GM19452 (cell line): ENCODE data around the gene SGMS1.
A peak's percentile ranks its signal among the peaks of the same experiment; 100 is the strongest.

Source experiments
- ATAC-seq: cut with Tn5 transposase; IDR thresholded peaks from one replicate; pipeline ENCODE4 v1.9.1; 2021; ENCODE audit not compliant: unreplicated experiment

Gene SGMS1

DNA sequence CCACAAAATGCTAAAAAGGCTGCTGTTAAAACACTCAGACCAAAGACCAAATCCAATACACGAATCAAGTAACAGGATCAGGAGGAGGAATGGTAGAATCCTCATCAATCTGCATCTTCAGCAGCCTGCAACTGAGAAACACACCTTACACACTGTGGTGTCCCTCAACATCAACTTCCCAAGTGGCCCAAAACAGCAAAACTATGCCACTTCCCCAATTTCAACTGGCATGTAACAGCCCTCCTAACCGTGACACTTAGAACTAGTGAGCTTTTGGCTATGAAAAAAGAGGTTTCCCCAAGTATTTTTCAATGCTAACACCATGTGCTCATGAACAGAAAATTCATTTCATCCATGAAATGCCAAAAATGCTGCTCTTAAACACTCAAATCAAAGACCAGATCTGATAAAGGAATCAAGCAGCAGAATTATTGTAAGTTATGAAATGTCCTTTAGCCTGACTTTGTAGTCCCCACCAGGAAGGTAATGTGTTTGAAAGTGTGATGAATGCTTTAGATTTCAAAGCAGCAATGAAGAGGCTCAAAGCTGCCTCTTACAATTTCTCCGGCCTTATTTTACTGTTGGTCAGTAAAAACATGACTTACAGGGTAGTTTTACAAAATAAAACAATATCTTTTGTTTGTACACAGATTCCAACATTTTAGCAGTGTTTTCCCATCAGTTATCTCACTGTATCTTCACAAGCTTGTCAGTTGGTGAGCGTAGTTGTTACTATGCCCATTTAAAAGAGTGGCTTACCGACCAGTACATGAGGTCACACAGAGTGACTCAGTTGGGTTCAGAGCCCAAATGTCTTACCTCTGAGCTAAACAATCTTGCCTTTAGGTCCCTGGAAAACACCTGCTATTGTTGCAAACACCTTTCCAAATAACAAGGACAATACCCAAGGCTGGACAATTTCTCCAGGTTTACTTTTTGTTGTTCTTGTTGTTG is 306.8 kb downstream of the SGMS1 start:
- ATAC-seq: no peak

GRCh38 chr10:50316174-50316573 is 307.6 kb downstream of the SGMS1 start:
- ATAC-seq: no peak

DNA sequence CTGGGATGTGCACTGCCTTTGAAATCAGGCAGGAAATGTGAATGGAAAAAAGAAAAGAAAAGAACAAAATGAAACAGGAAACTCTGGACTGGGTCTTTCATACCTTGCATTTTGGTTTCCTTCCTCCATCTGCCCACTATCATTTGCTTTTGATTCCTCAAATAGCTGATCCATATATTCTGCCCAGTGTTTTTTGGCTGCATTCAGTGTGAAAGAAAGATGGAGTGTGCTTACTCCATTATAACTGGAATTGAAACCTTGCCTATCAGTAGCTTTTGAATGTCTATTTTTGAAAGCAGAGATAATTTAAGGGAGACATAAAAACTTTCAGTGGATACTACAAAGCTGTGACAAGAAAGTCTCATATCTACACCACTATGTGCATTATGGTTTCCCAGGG is 308.3 kb downstream of the SGMS1 start:
- no peak for ATAC-seq

DNA sequence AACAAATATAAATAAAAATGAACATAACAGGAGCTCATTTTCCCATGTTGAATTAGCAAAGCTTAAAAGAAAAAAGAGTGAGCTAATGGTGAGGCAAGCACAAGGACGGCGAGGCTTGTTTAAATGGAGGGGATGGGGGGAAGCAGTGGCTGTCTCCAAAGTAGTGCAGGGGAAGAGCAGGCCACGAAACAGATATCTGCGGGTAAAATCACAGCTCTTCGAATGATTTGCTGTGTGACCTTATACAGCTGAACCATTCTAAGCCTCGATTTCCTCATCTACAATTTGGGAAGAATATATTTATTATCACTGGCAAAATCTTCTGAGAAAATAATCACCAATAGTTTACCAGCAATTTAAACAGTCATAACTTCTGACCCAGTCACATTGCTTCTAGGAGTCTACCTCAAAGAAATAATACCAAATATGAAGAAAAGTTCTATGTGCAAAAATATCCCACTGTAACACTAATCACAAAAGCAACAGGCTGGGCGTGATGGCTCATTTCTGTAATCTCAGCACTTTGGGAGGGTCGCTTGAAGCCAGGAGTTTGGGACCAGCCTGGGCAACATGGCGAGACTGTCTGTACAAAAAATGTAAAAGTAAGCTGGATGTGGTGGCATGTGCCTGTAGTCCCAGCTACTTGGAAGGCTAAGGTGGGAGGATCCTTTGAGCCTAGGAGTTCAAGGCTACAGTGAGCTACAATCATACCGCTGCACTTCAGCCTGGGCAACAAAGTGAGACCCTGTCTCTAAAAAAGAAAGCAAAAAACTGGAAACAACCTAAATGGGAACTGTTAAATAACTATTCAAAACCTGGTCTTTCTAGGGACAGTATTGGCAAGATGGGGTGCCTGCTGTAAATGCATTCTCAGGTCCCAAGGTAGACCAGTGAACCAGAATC is 309.3 kb downstream of the SGMS1 start:
- no peak for ATAC-seq

- no peak for ATAC-seq
Observed at GRCh38 chr10:50312464-50313437, 311.0 kb downstream of the SGMS1 start.

GRCh38 chr10:50310560-50311174 is 313.1 kb downstream of the SGMS1 start:
- peak; percentile 85 for ATAC-seq

- ATAC-seq: no peak
Observed at GRCh38 chr10:50309342-50309741, 314.4 kb downstream of the SGMS1 start.

- no peak for ATAC-seq
Observed at GRCh38 chr10:50304660-50305059, 319.1 kb downstream of the SGMS1 start.

GRCh38 chr10:50299948-50300669 is 323.6 kb downstream of the SGMS1 start:
- no peak for ATAC-seq

DNA sequence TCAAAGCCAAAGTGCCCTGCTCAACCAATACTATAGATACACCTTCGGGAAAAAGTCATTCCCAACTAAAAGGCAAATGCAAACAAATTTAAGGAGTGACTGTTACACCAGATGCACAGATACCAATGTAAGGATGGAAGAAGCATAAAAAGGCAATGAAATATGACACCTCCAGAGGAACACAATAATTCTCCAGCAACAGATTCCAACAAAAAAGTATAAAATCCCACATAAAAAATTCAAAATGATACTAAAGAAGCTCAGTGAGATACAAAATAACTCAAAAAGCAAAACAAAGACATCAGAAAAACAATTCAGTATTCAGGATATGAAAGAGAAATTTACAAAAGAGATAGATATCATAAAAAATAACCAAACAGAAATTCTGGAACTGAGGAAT is 328.4 kb downstream of the SGMS1 start:
- no peak for ATAC-seq

GRCh38 chr10:50294582-50294981 is 329.2 kb downstream of the SGMS1 start:
- no peak for ATAC-seq

DNA sequence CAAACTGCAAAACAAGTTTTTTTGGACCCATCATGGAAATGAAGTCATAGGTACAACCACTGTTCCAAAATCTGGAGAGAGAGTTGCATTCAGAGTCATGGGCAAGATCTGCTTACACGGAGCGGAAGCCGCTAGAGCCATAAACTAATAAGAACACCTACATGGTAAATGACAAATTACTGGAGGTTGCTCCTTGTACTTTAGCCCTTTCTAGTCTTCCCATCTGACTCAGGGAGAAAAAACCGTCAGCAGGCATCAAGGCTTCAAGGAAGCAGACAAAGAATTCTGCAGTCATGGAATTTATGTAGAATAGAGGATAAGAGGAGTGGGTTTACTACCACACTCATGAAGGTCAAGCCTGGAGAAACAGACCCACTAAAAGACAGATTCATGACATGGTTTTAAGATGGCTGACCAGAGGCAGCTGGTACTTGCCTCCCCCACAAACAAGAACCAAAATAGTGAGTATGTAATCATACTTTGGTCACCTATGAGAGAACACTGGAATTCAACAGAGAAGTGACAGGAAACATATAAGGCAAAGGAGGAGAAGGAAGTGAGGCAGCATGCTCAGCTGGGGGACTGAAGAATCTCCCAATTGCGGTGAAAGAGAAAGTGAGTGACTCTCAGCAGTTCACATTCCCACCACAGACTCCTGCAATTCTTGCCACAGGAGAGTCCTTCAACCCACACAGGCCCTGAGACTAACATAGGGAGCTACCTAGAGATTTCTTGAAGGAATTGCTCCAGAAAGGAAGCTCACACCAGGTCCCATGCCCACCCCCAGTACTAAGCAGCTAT is 330.0 kb downstream of the SGMS1 start:
- no peak for ATAC-seq

GRCh38 chr10:50291261-50291850 is 332.4 kb downstream of the SGMS1 start:
- ATAC-seq: no peak

- no peak for ATAC-seq
Observed at GRCh38 chr10:50289196-50289595, 334.6 kb downstream of the SGMS1 start.

DNA sequence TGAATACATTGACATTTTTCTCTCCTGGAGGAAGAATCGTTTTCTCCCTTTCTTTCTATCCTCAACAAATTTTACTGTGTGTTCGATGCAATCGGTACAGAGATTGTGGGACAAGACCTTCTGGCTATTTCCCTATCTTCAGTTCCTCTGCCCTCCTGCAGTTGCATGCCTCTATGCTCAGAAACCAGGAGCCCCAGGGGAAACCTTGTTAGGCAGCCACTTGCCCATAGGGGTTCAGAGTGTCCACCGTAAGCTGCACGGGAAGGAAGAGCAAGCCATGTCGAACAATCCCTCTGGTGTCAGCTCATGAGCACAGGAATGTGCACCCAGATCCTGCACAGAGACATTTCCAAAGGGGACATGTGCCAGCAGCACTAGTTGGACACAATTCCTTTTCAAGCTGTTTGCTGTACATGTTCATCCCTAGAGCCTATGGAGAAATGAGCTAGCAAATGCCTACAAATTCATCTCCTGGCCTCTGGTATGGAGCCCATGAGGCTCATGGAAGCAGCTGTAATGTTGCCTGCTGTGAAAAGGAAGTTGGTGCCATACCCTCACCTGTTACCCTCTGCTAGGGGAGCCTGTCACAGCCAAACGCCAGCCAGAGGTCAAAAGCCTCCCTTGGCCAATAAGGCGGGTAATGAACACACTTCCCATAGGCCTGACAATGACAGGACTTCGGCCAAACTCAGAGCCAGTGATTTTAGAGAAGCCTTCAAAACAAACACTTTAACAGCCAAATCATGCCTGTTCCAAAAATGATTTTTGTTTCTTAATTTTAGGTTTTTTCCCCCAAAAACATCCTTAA is 336.6 kb downstream of the SGMS1 start:
- no peak for ATAC-seq

DNA sequence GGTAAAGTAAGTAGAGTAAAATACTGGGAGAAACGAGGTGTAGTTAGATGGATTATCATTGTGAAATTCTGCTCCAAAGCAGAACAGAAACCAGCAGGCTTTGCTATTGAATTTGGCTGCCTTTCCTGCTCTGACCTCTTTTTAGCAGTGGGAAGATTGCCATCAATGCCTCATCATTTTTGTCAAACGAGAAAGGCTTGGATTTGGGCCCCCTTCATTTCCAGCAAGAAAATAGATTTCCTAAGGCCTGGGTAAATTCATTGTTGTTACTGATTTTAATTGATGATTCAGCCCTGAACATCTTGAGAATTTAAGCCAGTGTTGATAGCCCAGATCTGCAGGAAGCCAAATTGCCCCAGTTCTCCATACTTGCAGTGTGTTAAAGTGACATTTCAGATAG is 337.2 kb downstream of the SGMS1 start:
- ATAC-seq: no peak

GRCh38 chr10:50281967-50282522 is 341.7 kb downstream of the SGMS1 start:
- ATAC-seq: no peak
